ENCODE data around the gene KRTAP10-3. TPM values are rescaled to one million over a fixed set of nuclear protein-coding genes. Genes with fewer than 3 reads are reported as not detected.

KRTAP10-3 gene
- polyA plus RNA-seq, 1 of the 3 experiments (the other 2 are of a cell fraction): not detected

- POLR2A ChIA-PET: no interaction called here
- TF ChIP-seq YY1 (IDR thresholded peaks at IDR 0.05; ENCODE audit: low read depth): no peak
- no peak for DNase-seq
Observed at GRCh38 chr21:44579833-44580144, 21.2 kb upstream of the KRTAP10-3 start.

GRCh38 chr21:44579056-44579832, 20.6 kb upstream of the KRTAP10-3 start:
- H3K79me2 ChIP-seq (ENCODE audit: insufficient read depth): no peaks in the 10 kb centered on the region
- no peak overlapping the region for H3K27ac ChIP-seq (ENCODE audit: low read depth in 2 of 2, low read length in 1 of 2)
- H3K27me3 ChIP-seq (ENCODE audit: insufficient read depth): peaks cover 22% of the 10 kb centered on the region; the same call in 1 of the 2 replicates
- no peak overlapping the region for H3K4me2 ChIP-seq
- H3K9me2 ChIP-seq: no peaks in the 10 kb centered on the region
- H2AFZ ChIP-seq (ENCODE audit: low read depth): no peak overlapping the region
- ChIA-PET POLR2A (no interaction called here), CTCF (no interaction called here)
- no peak overlapping the region for H3K9ac ChIP-seq
- TF ChIP-seq YY1 (IDR thresholded peaks at IDR 0.05; ENCODE audit: low read depth) (no peak), GABPA (IDR thresholded peaks at IDR 0.05; ENCODE audit: low read depth) (no peak), SMC3 (IDR thresholded peaks at IDR 0.05; ENCODE audit: low read depth, low read length) (no peak), RCOR1 (IDR thresholded peaks at IDR 0.05; ENCODE audit: low read length) (no peak), CHD2 (IDR thresholded peaks at IDR 0.05; ENCODE audit: low read length, partially characterized antibody) (no peak), NFIC (IDR thresholded peaks at IDR 0.05; ENCODE audit: borderline replicate concordance) (no peak), TEAD4 (IDR thresholded peaks at IDR 0.05; ENCODE audit: borderline replicate concordance, insufficient read depth) (no peak)
- no peaks in the 10 kb centered on the region for H3F3A ChIP-seq (replicated peaks; ENCODE audit: insufficient read depth)
- no peaks in the 10 kb centered on the region for H3K36me3 ChIP-seq (replicated peaks in 1 of 2; ENCODE audit: control insufficient read depth in 1 of 2, insufficient read depth in 2 of 2, low read length in 1 of 2)
- no peaks in the 10 kb centered on the region for H3K9me3 ChIP-seq
- peaks cover 0 to 10% of the 10 kb centered on the region in 2 experiments; a peak in 1 of 4 replicates for H3K4me1 ChIP-seq (ENCODE audit: control insufficient read depth in 1 of 2, insufficient read depth in 2 of 2, low read depth in 1 of 2, low read length in 1 of 2)
- no peak overlapping the region for H3K4me3 ChIP-seq (ENCODE audit: low read depth in 2 of 2, low read length in 1 of 2)
- H4K20me1 ChIP-seq (ENCODE audit: insufficient read depth): no peaks in the 10 kb centered on the region
- DNase-seq: no peak
- WGBS (ENCODE audit: low lambda C conversion rate): 26% methylated on average over 15 of the region's 22 CpGs

More at GRCh38 chr21:44579833-44580144, 21.2 kb upstream of the KRTAP10-3 start:
- Histone ChIP-seq H3K27ac (ENCODE audit: low read depth in 2 of 2, low read length in 1 of 2) (no peak overlapping the region), H3K79me2 (ENCODE audit: insufficient read depth) (no peaks in the 10 kb centered on the region), H3K27me3 (ENCODE audit: insufficient read depth) (peaks cover 17% of the 10 kb centered on the region; the same call in 1 of the 2 replicates), H3K36me3 (replicated peaks in 1 of 2; ENCODE audit: control insufficient read depth in 1 of 2, insufficient read depth in 2 of 2, low read length in 1 of 2) (no peaks in the 10 kb centered on the region), H3K9me3 (no peaks in the 10 kb centered on the region), H2AFZ (ENCODE audit: low read depth) (no peak overlapping the region), H4K20me1 (ENCODE audit: insufficient read depth) (no peaks in the 10 kb centered on the region), H3F3A (replicated peaks; ENCODE audit: insufficient read depth) (no peaks in the 10 kb centered on the region), H3K4me3 (ENCODE audit: low read depth in 2 of 2, low read length in 1 of 2) (no peak overlapping the region), H3K4me1 (ENCODE audit: control insufficient read depth in 1 of 2, insufficient read depth in 2 of 2, low read depth in 1 of 2, low read length in 1 of 2) (peaks cover 0 to 10% of the 10 kb centered on the region in 2 experiments; a peak in 1 of 4 replicates), H3K9me2 (no peaks in the 10 kb centered on the region), H3K9ac (no peak overlapping the region), H3K4me2 (no peak overlapping the region)
- CTCF ChIA-PET: interaction anchor here (1.1 kb wide), 2 partner anchors 17 to 213 kb away, joined by 3 to 5 read pairs; no protein-coding TSS in a partner anchor
- WGBS (ENCODE audit: low lambda C conversion rate): 8% methylated on average over 7 of the region's 7 CpGs

GRCh38 chr21:44578371-44579055, 19.9 kb upstream of the KRTAP10-3 start:
- no peak for DNase-seq
- Histone ChIP-seq H2AFZ (ENCODE audit: low read depth) (no peak overlapping the region), H3K9ac (no peak overlapping the region), H3K4me3 (ENCODE audit: low read depth in 2 of 2, low read length in 1 of 2) (no peak overlapping the region), H3K27me3 (ENCODE audit: insufficient read depth) (peaks cover 24% of the 10 kb centered on the region; the same call in 1 of the 2 replicates), H3K4me1 (ENCODE audit: control insufficient read depth in 1 of 2, insufficient read depth in 2 of 2, low read depth in 1 of 2, low read length in 1 of 2) (peaks cover 0 to 10% of the 10 kb centered on the region in 2 experiments; a peak in 1 of 4 replicates), H3K9me2 (no peaks in the 10 kb centered on the region), H3K4me2 (no peak overlapping the region), H4K20me1 (ENCODE audit: insufficient read depth) (no peaks in the 10 kb centered on the region), H3K79me2 (ENCODE audit: insufficient read depth) (no peaks in the 10 kb centered on the region), H3K27ac (ENCODE audit: low read depth in 2 of 2, low read length in 1 of 2) (no peak overlapping the region), H3F3A (replicated peaks; ENCODE audit: insufficient read depth) (no peaks in the 10 kb centered on the region), H3K9me3 (no peaks in the 10 kb centered on the region), H3K36me3 (replicated peaks in 1 of 2; ENCODE audit: control insufficient read depth in 1 of 2, insufficient read depth in 2 of 2, low read length in 1 of 2) (no peaks in the 10 kb centered on the region)
- CTCF ChIA-PET: no interaction called here
- no peak for TF ChIP-seq TEAD4 (IDR thresholded peaks at IDR 0.05; ENCODE audit: borderline replicate concordance, insufficient read depth)
- TF ChIP-seq RXRA (IDR thresholded peaks at IDR 0.05; ENCODE audit: borderline replicate concordance, low read depth): no peak
- no peak for TF ChIP-seq TAF1 (IDR thresholded peaks at IDR 0.05; ENCODE audit: borderline replicate concordance, low read depth, low read length)
- TF ChIP-seq RCOR1 (IDR thresholded peaks at IDR 0.05; ENCODE audit: low read length): no peak
- TF ChIP-seq NFIC (IDR thresholded peaks at IDR 0.05; ENCODE audit: borderline replicate concordance): no peak
- TF ChIP-seq NRF1 (IDR thresholded peaks at IDR 0.05; ENCODE audit: low read depth, low read length): no peak
- no peak for TF ChIP-seq RFX5 (IDR thresholded peaks at IDR 0.05; ENCODE audit: low read length)
- TF ChIP-seq SIN3A (IDR thresholded peaks at IDR 0.05; ENCODE audit: borderline replicate concordance, low read depth, low read length): no peak
- no peak for TF ChIP-seq EP300 (IDR thresholded peaks at IDR 0.05; ENCODE audit: borderline replicate concordance in 1 of 2, low read depth in 1 of 2, low read length in 1 of 2)
- TF ChIP-seq PBX3 (IDR thresholded peaks at IDR 0.05): no peak
- no peak for TF ChIP-seq FOXJ3 (CRISPR knock-in tag; IDR thresholded peaks at IDR 0.05)
- TF ChIP-seq MEF2A (IDR thresholded peaks at IDR 0.05; ENCODE audit: borderline replicate concordance, low read depth): no peak
- WGBS (ENCODE audit: low lambda C conversion rate): 28% methylated on average over 6 of the region's 17 CpGs
- POLR2A ChIA-PET: no interaction called here

Data from SK-N-SH (cell line).